HG03060 (cell line): Measurements from ENCODE around the gene CDK4.

ENCODE experiments used
- ATAC-seq: cut with Tn5 transposase; IDR thresholded peaks from one replicate; pipeline ENCODE4 v1.9.1; 2021; ENCODE audit warnings: low read depth, moderate number of reproducible peaks; ENCODE audit not compliant: unreplicated experiment

The CDK4 gene

DNA sequence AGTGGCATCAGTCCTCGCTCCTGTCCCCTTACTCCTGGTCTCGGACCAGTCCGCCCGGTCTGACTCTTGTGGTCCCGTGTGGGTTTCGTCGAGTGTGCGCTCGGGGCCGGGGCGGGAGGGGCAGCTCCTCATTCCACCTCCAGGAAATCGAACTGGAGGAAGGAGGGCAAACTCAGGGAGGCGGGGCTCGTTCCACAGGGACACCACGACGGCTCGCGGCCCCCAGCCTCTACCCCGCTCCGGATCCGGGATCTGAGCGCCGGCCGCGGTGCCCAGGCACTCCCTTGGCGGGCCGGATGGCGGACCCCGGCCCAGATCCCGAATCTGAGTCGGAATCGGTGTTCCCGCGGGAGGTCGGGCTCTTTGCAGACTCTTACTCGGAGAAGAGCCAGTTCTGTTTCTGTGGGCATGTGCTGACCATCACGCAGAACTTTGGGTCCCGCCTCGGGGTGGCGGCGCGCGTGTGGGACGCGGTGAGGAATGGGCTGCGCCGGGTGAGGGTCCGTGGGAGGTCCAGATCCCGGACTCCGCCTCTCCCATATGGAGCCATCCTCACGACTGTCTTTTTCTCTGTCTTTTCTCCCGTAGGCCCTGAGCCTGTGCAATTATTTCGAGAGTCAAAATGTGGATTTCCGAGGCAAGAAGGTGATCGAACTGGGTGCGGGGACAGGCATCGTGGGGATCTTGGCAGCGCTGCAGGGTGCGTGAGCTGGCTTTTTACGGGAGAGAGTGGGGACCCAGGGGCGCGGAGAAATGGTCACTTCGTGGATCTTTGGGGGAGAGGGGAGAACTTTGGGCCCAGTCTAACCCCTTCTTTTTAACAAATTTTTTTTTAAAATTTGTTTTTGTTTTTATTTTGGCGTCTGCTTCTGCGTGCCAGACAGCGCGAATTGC, 20.6 kb upstream of the CDK4 start, which contains the start of gene EEF1AKMT3:
TSS of gene EEF1AKMT3 (plus strand) at position 186 of the 894 bp plus-strand sequence. CDS start at position 297, 111 bp downstream.
- ATAC-seq: no peak

- peak; percentile 64 for ATAC-seq
Observed at GRCh38 chr12:57771873-57772428, 19.8 kb upstream of the CDK4 start, which contains the start of gene METTL1. TSS of gene METTL1 (minus strand) at chr12:57772105. CDS start at chr12:57772083, 22 bp downstream.

DNA sequence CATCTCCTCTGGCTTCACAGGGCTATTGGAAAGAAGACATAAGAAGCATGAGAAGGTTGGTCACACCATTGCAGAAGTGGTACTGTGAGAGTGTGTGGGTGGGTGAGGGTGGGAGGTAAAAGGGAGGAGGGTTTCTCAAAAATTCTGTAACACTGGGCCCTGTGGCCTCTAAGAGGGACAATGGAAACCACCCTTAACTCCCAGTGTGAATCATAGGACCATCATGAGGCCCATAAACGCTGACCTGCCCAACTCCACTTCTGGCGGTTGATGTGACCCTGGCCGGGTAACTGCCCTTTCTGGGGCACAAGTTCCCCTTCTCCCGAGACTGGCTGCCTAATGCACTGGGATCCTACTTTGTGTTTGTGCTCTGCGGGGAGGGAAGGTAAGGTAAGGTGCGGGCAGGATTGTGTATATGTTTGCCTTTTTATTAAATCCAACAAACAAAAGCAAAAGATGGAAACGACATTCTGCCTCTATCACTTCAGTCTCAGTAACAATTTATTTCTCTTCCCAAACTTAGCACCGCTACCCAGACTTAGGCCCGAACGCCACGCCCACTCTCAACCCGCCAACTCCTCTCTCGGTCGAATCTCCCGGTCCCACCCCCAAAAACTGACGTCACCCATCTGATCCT, 19.2 kb upstream of the CDK4 start:
- peak; percentile 51 for ATAC-seq

DNA sequence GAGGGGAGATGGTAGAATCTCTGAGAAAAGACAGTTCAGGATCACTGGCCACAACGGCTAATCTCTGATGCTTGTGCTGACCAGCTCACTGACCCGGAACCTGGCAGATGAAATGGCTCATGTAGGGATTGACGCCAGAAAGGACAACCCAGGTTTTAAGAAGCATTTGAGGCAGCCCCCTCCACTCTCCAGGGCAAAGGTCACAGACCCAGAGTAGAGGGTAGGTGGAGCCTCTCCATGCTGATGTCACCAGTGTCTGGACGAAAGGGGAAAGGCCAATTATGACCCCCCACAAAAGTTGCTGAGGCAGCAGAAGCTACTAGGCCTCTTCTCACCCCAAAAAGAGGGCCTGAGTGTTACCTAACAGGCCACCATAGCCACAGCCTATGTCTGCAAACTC, 18.6 kb upstream of the CDK4 start:
- ATAC-seq: no peak

DNA sequence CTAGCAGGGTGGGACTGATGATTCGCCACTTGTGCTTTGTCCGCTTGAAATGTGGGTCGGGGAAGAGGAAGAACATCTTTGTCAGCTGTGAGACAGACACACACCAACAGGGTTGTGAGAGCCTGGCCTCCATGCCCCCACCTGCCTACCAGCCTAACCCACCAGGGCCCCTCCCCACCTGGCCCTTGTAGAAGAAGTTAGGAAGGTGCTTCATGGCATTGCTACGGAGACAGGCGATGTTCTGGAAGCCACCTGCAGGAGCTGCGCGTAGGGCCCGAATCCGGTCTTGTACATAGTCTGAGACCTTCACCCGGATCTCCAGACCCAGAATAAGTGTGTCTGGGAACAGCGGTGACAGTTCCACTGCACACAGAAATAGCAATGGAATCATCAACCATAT, 17.5 kb upstream of the CDK4 start:
- ATAC-seq: no peak

- ATAC-seq: no peak
Observed at GRCh38 chr12:57767876-57768275, 15.8 kb upstream of the CDK4 start.

DNA sequence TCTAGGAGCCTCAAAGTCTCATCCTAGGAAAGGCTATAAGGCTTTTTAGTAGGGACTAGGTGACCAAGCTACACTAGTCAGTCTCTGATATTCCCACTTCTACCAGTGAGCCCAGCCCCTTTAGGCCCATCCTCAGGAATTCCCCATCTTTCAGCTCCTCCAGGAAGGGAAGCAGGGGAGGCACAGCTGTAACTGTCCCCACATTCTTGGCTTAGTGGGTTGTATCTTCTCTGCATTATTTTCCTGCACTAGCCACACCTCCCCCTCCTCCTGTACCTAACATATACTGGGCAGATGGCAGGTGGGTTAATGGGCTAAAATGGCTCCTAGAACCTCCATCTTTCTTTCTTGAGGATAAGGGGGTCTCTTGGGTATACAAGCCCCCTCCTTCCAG, 15.2 kb upstream of the CDK4 start:
- ATAC-seq: no peak

- ATAC-seq: no peak
Observed at GRCh38 chr12:57766464-57767304, 14.6 kb upstream of the CDK4 start, which contains the start of gene CYP27B1. TSS of gene CYP27B1 (minus strand) at chr12:57767078. CDS start at chr12:57767041, 37 bp downstream.

- no peak for ATAC-seq
Observed at GRCh38 chr12:57765698-57766463, 13.8 kb upstream of the CDK4 start.

DNA sequence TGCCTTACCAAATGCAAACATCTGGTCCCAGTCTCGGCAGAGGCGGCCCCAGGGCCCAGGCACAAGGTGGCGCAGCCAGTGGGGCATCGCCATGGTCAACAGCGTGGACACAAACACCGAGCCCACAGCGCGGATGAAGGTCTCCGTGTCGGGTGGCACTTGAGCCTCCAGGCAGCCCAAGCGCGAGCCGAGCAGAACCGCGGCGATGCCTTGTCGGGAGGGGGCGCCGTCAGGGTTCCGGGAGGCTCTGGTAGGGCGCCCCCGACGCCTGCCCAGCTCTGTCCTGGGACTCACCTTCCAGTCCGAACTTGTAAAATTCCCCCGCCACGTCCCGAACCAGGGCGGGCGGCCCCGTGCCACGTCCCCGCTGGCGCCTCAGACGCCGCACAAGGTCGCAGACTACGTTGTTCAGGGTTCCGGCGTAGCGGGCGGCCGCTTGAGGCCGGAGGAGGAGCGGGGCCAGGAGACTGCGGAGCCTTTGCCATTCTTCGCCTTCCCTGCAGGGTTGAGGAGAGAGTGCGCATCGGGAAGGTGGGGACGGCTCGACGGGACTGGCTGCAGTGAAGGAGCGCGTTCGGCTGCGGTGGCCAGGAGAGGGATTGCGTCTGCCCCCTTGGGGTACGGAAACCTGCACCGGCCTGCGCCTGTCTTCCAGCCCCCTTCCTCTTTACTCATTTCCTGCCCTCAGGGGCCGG, 13.0 kb upstream of the CDK4 start:
- ATAC-seq: no peak

- no peak for ATAC-seq
Observed at GRCh38 chr12:57764662-57765002, 12.5 kb upstream of the CDK4 start.

GRCh38 chr12:57763881-57764661, 12.0 kb upstream of the CDK4 start:
- no peak for ATAC-seq

DNA sequence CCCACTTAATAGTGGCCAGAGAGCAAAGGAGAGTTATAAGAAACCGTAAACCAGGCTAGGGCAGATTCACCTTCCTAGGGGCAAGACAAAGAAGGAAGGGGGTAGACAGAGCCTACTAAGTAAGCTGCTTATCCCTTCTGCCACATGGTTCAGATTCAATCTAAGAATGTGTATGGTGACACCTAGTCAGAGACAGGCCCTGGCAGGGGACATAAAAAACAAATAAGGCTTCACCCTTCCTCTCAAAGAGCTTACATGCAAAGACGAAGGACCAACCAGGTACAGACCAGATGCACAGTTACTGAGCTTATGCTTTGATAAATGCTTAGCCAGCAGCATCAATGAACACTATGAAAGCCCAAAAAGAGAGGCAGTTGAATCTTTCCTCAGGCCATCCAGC, 10.4 kb upstream of the CDK4 start:
- no peak for ATAC-seq

DNA sequence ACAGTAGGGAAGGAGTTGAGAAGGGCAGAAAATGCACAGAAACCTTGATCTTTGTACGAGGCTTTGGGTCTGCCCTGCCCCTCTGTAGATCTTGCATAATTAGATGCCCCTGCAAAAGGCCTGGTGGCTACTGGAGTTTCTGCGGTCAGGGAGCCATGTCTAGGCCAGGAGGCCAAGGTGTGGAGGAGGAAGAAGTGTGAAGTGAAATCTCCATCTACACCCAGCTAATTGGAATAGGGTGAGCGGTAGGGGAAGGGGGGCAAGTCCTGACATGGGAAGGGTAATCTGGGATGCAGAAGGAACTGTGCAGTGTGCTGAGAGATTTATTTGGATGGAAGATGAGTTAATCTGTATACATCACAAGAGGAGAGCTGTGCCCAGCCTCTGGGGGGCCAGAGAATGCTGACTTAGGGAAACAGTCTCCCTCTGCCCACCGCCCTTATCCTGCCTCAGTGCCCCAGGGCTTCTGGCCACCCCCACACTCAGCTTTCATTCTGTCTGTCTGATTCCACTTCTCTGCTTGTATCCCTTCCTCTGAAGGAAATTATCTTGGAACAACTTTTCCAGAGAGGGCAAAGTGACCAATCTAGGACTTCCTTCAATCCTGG, 9.4 kb upstream of the CDK4 start:
- ATAC-seq: no peak

- ATAC-seq: no peak
Observed at GRCh38 chr12:57760347-57760982, 8.4 kb upstream of the CDK4 start.

- no peak for ATAC-seq
Observed at GRCh38 chr12:57759360-57759980, 7.4 kb upstream of the CDK4 start.
